ENCODE measurements around the gene NUCB1. TPM values are rescaled to one million over a fixed set of nuclear protein-coding genes. Genes with fewer than 3 reads are reported as not detected.
"Not testable (repeated sequence)": the region's sequence is repeated elsewhere in the genome, so short reads cannot be mapped to it uniquely, and the experiment has no call there.

Gene NUCB1
- total and polyA plus RNA-seq, 9 of the 15 experiments (the other 6 are each of a cell fraction or from before 2014, with no cell fraction given) = 3.1 to 153 (median 71.7) TPM

DNA sequence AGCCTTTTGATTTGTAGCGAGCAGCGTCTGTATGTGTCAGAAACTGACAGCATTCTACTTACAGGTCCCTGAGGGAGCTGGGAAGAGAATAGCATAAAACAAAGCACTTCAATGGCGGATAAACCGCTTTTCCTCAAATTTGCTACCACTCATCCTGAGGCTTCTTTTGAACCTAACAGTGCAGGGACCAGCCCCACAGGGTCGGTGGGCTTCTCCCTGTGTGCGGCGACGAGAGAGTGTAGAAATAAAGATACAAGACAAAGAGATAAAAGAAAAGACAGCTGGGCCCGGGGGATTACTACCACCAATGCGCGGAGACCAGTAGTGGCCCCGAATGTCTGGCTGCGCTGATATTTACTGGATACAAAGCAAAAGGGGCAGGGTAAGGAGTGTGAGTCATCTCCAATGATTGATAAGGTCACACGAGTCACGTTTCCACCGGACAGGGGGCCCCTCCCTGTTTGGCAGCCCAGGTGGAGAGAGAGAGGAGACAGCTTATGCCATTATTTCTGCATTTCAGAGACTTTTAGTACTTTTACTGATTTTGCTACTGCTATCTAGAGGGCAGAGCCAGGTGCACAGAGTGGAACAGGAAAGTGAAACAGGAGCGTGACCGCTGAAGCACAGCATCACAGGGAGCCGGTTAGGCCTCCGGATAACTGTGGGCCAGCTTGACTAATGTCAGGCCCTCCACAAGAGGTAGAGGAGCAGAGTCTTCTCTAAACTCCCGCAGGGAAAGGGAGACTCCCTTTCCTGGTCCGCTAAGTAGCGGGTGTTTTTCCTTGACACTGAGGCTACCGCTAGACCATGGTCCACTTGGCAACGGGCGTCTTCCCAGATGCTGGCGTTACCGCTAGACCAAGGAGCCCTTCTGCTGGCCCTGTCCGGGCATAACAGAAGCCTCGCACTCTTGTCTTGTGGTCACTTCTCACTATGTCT is 23.8 kb upstream of the NUCB1 start (continued):
- TF ChIP-seq, protein P1, sequence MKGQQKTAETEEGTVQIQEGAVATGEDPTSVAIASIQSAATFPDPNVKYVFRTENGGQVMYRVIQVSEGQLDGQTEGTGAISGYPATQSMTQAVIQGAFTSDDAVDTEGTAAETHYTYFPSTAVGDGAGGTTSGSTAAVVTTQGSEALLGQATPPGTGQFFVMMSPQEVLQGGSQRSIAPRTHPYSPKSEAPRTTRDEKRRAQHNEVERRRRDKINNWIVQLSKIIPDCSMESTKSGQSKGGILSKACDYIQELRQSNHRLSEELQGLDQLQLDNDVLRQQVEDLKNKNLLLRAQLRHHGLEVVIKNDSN (CRISPR knock-in tag; IDR thresholded peaks at IDR 0.05) = 0 out of 2 replicates have a peak, but pooled peaks have one; percentile 34
- TF ChIP-seq RNF2 (IDR thresholded peaks at IDR 0.05) = 0 out of 2 replicates have a peak, but pooled peaks have one; percentile 27
- TF ChIP-seq YY1 (IDR thresholded peaks at IDR 0.05; ENCODE audit: borderline replicate concordance in 1 of 3, control insufficient read depth in 1 of 3, extremely low read depth in 1 of 3, insufficient read depth in 3 of 3, insufficient read length in 1 of 3, insufficient replicate concordance in 2 of 3, low read depth in 1 of 3, low read length in 2 of 3) = peak in 1 of 3 experiments; percentile 11
- TF ChIP-seq MEIS2 (IDR thresholded peaks at IDR 0.05; ENCODE audit: partially characterized antibody) = peak; percentile 96
- TF ChIP-seq TRIM24 (IDR thresholded peaks at IDR 0.05) = peak in 1 of 2 experiments; percentile 68; a peak in 1 of 4 replicates
- peak; percentile 82 for TF ChIP-seq ESRRA (IDR thresholded peaks at IDR 0.05; ENCODE audit: borderline replicate concordance, low read depth)
- peak; percentile 58 for TF ChIP-seq GABPB1 (CRISPR knock-in tag; IDR thresholded peaks at IDR 0.05)
- TF ChIP-seq, protein P2, sequence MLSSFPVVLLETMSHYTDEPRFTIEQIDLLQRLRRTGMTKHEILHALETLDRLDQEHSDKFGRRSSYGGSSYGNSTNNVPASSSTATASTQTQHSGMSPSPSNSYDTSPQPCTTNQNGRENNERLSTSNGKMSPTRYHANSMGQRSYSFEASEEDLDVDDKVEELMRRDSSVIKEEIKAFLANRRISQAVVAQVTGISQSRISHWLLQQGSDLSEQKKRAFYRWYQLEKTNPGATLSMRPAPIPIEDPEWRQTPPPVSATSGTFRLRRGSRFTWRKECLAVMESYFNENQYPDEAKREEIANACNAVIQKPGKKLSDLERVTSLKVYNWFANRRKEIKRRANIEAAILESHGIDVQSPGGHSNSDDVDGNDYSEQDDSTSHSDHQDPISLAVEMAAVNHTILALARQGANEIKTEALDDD (IDR thresholded peaks at IDR 0.05) = peak; percentile 47
- not testable (repeated sequence) for TF ChIP-seq ATF1 (CRISPR knock-in tag; IDR thresholded peaks at IDR 0.05)
- TF ChIP-seq ATF1 (tag; IDR thresholded peaks at IDR 0.05) = peak; percentile 63; the same call in 1 of the 2 replicates
- peak; percentile 85; the same call in 1 of the 2 replicates for TF ChIP-seq ZBED1 (IDR thresholded peaks at IDR 0.05)
- TF ChIP-seq ELF4 (CRISPR knock-in tag; IDR thresholded peaks at IDR 0.05) = peak; percentile 50; the same call in 1 of the 2 replicates
- TF ChIP-seq ZNF436 (CRISPR knock-in tag; IDR thresholded peaks at IDR 0.05) = peak; percentile 57
- 0 out of 2 replicates have a peak, but pooled peaks have one; percentile 1 for TF ChIP-seq HCFC1 (IDR thresholded peaks at IDR 0.05; ENCODE audit: low read depth, low read length)
- TF ChIP-seq CXXC5 (CRISPR knock-in tag; IDR thresholded peaks at IDR 0.05) = peak; percentile 74
- peak; percentile 49; the same call in 1 of the 2 replicates for TF ChIP-seq PHB (CRISPR knock-in tag; IDR thresholded peaks at IDR 0.05)
- peak; percentile 98 for TF ChIP-seq ILF3 (IDR thresholded peaks at IDR 0.05; ENCODE audit: borderline replicate concordance)
- peak; percentile 66; the same call in 1 of the 2 replicates for TF ChIP-seq FOXM1 (IDR thresholded peaks at IDR 0.05; ENCODE audit: low read depth)
- 0 out of 2 replicates have a peak, but pooled peaks have one; percentile 1 for TF ChIP-seq FOXM1 (CRISPR knock-in tag; IDR thresholded peaks at IDR 0.05; ENCODE audit: low read depth)
- TF ChIP-seq, protein P3, sequence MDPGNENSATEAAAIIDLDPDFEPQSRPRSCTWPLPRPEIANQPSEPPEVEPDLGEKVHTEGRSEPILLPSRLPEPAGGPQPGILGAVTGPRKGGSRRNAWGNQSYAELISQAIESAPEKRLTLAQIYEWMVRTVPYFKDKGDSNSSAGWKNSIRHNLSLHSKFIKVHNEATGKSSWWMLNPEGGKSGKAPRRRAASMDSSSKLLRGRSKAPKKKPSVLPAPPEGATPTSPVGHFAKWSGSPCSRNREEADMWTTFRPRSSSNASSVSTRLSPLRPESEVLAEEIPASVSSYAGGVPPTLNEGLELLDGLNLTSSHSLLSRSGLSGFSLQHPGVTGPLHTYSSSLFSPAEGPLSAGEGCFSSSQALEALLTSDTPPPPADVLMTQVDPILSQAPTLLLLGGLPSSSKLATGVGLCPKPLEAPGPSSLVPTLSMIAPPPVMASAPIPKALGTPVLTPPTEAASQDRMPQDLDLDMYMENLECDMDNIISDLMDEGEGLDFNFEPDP (CRISPR knock-in tag; IDR thresholded peaks at IDR 0.05) = peak; percentile 89
- TF ChIP-seq ZNF780A (CRISPR knock-in tag; IDR thresholded peaks at IDR 0.05) = peak; percentile 47; the same call in 1 of the 2 replicates
